GM12892 (cell line): ENCODE data around the gene KCNJ6.

Experiments used
- POLR2A ChIP-seq: IDR thresholded peaks from 2 replicates; pipeline ENCODE4 v1.6.1; 2011; ENCODE audit warnings: low read depth, low read length, control low read depth
- POLR2AphosphoS5 ChIP-seq: IDR thresholded peaks from 2 replicates; pipeline ENCODE4 v1.6.1; 2011; ENCODE audit warnings: low read depth, low read length, control low read depth

DNA sequence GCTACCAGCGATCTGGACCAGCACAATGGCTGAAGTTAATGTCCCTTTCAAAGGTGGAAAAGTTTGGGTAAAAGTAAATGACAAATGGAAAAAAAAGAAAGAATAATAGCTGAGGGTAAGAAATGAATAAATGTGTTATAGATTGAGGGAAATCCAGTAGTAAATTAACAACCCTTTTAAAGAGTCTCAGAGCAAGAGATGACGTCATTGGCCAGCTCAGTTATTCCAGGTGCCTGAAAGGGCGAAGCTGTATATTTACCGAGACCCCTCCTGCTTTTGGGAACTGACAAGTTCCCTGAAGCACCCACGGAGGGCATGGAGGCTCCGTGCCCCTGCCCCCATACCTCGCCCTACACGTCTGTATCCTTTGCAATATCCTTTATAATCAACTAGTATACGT lies 40.5 kb upstream of the KCNJ6 start:
- no peak for TF ChIP-seq POLR2A
- no peak for TF ChIP-seq POLR2AphosphoS5
